Activated naive CD4-positive, alpha-beta T cell treated with anti-CD3 and anti-CD28 coated beads, Interleukin-2, amount 50 U/mL, for 24 hours (primary cell): ENCODE results near the gene ACER2.

ENCODE experiments used
- H3K27ac Mint-ChIP-seq: one replicate; pipeline ENCODE4 v1.8.0; 2021; ENCODE audit warnings: mild to moderate bottlenecking, mixed read lengths
- H3K27me3 Mint-ChIP-seq: one replicate; pipeline ENCODE4 v1.8.0; 2021; ENCODE audit warnings: mixed read lengths
- H3K36me3 Mint-ChIP-seq: one replicate; pipeline ENCODE4 v1.8.0; 2021; ENCODE audit warnings: mixed read lengths
- H3K4me1 Mint-ChIP-seq: one replicate; pipeline ENCODE4 v1.8.0; 2021; ENCODE audit warnings: mixed read lengths
- H3K4me3 Mint-ChIP-seq: one replicate; pipeline ENCODE4 v1.8.0; 2021; ENCODE audit warnings: mild to moderate bottlenecking, mixed read lengths
- H3K9me3 Mint-ChIP-seq: one replicate; pipeline ENCODE4 v1.8.0; 2021; ENCODE audit warnings: mixed read lengths

ACER2 gene

DNA sequence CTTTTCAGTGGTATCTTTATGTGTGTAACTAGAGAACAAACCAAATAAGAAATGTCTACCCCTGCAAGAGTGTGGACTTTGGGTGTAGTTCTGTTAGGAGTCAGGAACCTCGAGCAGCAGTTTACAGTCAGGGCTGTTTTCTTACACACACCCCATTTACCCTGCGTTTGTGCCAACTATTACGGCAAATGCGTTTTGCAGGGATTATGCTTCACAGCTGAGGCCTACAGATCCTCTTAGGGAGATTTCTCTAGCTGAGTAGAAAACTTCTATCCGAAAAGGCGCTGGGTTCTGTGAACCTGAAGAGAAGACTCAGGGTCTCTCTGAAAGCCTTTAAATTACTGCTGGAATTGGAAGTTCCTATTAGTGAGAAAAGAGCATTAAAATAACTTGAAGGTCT lies 51.4 kb downstream of the ACER2 start:
- Mint-ChIP-seq H3K27ac (no peak overlapping the region), H3K9me3 (no peaks in the 10 kb centered on the region), H3K27me3 (no peaks in the 10 kb centered on the region), H3K4me3 (no peak overlapping the region), H3K4me1 (peaks cover 16% of the 10 kb centered on the region), H3K36me3 (no peaks in the 10 kb centered on the region)

DNA sequence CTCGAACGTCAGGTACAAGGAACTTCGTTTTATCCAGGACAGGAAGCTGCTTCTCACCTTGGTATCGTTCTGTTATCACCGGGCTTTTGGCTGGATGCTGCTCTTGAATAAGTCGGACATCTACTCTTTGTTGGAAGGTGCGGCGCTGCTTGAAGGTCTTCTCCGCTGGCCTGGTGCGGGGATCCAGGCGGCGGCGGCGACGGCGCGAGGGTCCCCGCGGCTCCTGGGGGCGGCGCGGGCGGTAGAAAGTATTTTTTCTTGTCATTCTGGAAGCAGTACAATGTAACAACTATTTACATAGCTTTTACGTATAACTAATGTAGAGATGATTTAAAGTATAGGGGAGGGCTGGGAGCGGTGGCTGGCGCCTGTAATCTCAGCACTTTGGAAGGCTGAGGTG lies 52.3 kb downstream of the ACER2 start:
- H3K36me3 Mint-ChIP-seq: no peaks in the 10 kb centered on the region
- H3K27me3 Mint-ChIP-seq: no peaks in the 10 kb centered on the region
- H3K4me1 Mint-ChIP-seq: peaks cover 16% of the 10 kb centered on the region
- no peak overlapping the region for H3K4me3 Mint-ChIP-seq
- H3K27ac Mint-ChIP-seq: no peak overlapping the region
- no peaks in the 10 kb centered on the region for H3K9me3 Mint-ChIP-seq

DNA sequence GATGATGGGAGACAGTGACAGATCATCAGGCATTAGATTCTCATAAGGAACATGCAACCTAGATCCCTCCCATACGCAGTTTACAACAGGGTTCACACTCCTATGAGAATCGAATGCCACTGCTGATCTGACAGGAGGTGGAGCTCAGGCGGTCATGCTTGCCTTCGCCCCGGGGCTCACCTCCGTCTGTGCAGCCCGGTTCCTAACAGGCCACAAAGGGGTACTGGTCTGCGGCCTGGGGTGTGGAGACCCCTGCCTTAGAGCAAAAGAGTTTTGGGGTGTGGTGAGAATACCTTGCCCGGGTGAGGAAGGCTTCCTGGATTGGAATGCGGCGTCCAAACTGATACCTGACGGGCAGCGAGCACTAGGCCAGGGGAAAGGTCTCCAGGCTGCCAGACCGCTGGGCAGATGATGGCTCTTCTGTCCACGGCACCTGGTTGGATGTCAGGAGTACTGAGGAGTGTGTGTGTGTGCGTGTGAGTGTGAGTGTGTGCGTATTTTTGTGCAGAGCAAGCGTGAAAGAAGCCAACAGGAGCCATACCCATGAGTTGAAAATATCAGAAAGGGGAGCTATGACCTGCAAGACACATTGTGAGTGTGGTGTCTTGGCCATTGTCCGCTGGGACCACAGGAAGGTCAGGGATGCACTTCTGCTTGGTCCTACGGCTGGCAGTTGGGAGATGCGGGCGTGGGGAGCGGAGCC lies 55.4 kb downstream of the ACER2 start:
- H3K27me3 Mint-ChIP-seq: no peaks in the 10 kb centered on the region
- no peaks in the 10 kb centered on the region for H3K9me3 Mint-ChIP-seq
- H3K27ac Mint-ChIP-seq: peak overlapping the region; percentile 76

DNA sequence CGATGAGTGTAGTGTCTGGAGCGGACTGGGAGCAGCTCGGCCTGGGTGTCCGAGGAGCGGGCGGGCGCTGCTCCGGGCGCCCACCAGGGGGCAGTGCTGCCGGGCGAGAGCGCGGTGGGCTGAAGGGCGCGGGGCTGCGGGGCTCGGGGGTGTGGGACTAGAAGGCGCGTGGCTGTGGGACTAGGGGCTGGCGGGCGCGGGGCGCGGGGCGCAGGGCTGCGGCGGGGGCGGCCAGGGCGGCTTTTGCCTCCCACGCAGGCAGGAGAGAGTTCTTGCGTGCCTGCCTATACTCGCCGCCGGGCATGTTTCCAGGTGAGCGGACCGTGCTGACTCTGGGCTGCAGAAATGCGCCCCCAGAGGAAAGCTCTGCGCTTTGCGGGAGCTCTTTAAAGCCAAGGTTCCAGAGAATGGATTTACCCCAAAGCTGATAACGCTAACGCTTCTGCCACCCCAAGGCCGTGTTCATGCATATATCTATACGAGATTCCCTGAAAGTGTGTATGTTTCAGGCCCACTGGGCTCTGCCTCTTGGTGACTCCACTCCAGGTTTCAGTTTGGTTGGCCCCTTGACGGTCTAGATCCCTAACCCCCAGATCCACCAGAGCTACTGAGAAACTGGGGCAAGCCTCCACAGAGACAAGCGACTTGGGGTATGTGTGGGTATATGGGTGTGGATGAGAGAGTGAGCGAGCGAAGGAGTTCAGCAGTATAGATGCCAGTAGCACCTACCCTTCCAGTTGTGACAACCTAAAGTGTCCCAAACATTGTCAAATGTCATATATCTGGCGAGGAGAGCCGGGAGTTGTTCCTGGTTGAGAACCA lies 56.2 kb downstream of the ACER2 start:
- H3K27ac Mint-ChIP-seq: peak overlapping the region; percentile 76
- peaks cover 8% of the 10 kb centered on the region for H3K4me1 Mint-ChIP-seq
- H3K27me3 Mint-ChIP-seq: no peaks in the 10 kb centered on the region
- H3K36me3 Mint-ChIP-seq: no peaks in the 10 kb centered on the region
- H3K9me3 Mint-ChIP-seq: no peaks in the 10 kb centered on the region
- H3K4me3 Mint-ChIP-seq: peak overlapping the region; percentile 81

More for the DNA sequence above, 55.4 kb downstream of the ACER2 start:
- Mint-ChIP-seq H3K4me1 (peaks cover 8% of the 10 kb centered on the region), H3K4me3 (peak overlapping the region; percentile 81), H3K36me3 (no peaks in the 10 kb centered on the region)

DNA sequence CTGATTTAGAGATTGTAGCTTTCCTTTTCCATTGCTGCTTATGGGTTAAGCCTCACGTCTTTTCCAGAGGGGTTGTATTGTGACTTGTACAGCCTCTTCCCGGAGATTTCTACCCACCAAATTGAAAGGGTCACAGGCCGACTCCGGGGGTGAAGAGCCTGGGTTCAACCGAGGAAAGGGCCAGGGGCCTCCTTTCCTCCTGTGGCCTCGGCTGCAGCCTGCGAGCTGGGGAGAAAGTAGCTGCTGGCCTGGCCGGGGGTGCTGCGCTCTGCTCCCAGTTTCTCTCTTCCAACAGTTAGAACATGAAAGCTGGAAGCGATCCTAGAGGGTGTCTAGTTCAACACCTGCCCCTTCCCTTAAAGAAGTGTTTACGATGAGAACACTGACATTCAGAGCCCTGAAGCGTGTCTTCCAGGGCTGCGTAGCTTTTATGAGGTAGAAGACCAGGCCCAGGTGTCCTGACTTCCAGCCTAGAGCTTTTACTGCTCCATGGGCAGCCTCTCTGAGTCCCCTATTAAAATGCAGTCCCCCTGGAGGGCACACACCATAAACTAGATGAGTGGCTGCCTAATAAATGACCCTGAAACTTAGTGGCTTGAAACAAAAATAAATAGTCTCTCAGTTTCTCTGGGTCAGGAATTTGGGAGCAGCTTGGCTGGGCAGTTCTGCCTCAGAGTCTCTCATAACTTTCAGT lies 56.9 kb downstream of the ACER2 start:
- Mint-ChIP-seq H3K4me3 (no peak overlapping the region), H3K4me1 (peaks cover 8% of the 10 kb centered on the region)

DNA sequence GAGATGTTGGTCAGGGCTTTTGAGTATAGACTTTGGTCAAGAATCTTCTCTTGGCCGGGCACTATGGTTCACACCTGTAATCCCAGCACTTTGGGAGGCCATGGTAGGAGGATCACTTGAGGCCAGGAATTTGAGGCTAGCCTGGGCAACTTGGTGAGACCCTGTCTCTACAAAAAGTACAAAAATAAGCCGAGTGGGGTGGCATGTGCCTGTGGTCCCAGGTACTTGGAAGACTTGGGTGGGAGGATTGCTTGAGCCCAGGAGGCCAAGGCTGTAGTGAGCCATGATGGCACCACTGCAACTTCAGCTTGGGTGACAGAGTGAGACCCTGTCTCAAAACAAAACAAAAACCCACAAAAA lies 57.5 kb downstream of the ACER2 start:
- Mint-ChIP-seq H3K27me3 (no peaks in the 10 kb centered on the region), H3K27ac (no peak overlapping the region), H3K36me3 (no peaks in the 10 kb centered on the region), H3K4me1 (peaks cover 8% of the 10 kb centered on the region), H3K9me3 (no peaks in the 10 kb centered on the region), H3K4me3 (no peak overlapping the region)

More for the DNA sequence above, 56.9 kb downstream of the ACER2 start:
- Mint-ChIP-seq H3K36me3 (no peaks in the 10 kb centered on the region), H3K27me3 (no peaks in the 10 kb centered on the region), H3K9me3 (no peaks in the 10 kb centered on the region), H3K27ac (no peak overlapping the region)

DNA sequence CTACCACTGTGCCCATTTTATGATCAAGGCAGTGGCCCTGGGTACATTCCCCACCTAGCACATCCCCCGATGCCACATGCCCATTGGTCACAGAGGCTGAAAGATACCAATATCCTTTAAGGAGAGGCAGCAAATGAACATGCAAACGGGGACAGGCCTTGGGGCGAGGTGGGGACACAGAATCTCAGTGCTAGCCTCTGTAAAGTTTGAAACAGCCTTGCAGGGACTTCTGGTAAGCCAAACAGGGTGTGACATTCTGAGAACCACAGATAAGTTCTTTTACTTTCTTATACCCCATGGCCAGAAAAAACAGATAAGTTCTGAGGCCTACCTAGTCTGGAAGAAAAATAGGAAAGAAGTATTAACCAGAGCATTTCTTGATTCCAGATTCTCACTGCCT lies 60.5 kb downstream of the ACER2 start:
- Mint-ChIP-seq H3K9me3 (no peaks in the 10 kb centered on the region), H3K27me3 (no peaks in the 10 kb centered on the region), H3K36me3 (no peaks in the 10 kb centered on the region), H3K27ac (no peak overlapping the region), H3K4me1 (peaks cover 14% of the 10 kb centered on the region), H3K4me3 (no peak overlapping the region)

DNA sequence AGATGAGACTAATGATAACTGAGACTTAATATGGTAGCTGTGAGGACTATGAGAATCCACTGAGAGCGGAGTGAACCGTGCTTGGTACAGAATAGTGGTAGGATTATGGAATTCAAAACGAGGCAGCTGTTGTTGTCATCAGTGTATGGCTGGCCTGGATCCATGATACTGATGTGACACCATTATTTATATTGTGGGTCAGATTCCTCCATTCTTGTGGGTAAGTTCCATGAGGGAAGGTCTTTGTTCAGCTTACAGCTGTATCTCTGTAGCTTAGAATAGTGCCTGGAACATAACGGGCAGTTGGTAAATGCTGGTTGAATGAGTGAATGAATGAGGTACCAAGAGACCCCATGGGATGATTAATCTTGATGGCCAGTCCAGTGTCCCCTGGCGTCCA lies 61.8 kb downstream of the ACER2 start:
- Mint-ChIP-seq H3K36me3 (no peaks in the 10 kb centered on the region), H3K27me3 (no peaks in the 10 kb centered on the region), H3K4me3 (no peak overlapping the region), H3K27ac (no peak overlapping the region), H3K4me1 (peaks cover 10% of the 10 kb centered on the region), H3K9me3 (no peaks in the 10 kb centered on the region)

DNA sequence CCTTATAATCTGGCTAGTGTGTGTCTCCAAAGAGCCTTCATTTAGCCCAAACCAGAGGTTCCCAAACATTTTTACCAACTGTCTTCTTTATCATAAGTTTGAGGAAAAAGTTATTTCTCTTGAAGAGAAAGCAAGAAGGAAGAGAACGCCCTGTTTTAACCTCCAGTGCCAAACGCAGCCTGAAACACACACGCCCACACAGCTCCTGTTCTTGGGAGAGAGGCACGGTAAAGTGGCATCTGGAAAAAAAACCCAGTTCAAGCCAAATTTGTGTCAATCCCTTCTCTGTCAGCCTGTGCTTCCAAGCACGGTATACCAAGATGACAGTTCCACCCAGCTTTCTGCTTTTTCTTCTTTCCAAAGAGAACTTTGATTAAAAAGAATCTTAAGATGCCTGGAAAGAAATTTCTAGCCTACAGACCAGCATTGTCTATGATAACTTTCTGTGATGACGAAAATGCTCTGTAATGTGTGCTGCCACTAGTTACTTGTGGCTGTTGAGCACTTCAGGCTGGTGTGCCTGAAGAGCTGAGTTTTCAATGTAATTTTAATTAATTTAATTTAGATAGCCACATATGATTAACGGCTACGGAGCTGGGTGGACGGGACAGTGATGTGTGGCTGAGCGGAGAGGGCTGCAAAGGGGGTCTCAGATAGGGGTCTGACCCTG lies 62.3 kb downstream of the ACER2 start:
- Mint-ChIP-seq H3K36me3 (no peaks in the 10 kb centered on the region), H3K9me3 (no peaks in the 10 kb centered on the region), H3K27me3 (no peaks in the 10 kb centered on the region), H3K4me3 (no peak overlapping the region), H3K27ac (no peak overlapping the region), H3K4me1 (peaks cover 10% of the 10 kb centered on the region)

DNA sequence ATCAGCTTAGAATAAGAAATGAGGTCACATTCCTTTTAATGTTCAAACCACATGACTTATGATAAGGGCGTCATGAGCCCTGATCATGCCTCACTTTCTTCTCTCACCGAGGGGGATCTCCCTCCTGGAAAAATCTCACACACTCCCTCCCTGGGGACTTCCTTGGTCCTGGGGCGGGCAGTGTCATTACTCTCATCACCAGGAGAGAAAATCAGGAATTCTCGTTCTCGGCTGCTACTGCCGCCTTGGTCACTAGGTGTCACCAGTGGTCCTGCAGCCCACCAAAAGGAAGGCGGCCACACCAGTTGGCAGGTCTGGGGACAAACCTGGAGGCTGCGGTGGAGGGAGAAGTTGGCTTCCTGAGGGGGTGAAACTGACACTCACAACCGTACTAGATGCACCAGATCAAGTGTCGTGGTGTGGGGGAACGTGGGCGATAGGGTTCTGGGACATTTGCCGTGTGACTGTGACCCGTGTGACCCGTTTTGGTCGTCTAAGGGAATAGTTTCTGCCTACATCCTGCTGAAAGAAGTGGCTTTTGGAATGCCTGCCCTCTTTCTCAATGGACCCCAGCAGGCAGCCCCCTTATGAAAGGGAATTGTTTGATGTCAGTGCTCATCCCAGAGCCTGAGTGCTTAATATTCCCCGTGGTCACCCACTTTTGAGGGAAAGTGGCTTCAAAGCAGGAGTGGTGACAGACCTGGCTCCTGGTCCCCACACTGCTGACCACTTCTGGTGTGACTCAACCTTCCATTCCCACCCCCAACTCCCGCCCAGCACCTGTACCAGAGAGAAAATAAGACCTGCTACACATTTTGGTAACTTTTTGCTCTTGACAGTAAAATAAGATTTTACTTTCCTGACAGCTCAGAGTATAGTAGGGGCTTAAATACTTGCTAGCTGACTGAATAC lies 63.2 kb downstream of the ACER2 start:
- H3K4me3 Mint-ChIP-seq: peak overlapping the region; percentile 65

DNA sequence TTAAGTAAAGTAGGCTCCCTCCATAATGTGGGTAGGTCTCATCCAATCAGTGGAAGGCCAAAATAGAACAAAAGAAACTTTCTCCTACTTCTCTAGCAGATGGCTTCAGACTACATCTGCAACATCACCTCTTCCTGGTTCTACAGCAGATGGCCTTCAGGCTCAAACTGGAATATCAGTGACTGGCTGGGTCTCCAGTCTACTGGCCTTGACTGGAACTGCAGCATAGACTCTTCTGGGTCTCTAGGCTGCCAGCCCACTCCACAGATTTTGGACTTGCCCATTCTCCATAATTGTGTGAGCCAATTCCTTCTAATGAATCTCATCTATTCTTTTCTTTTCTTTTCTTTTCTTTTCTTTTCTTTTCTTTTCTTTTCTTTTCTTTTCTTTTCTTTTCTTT lies 64.8 kb downstream of the ACER2 start:
- H3K27ac Mint-ChIP-seq: no peak overlapping the region

More for the DNA sequence above, 63.2 kb downstream of the ACER2 start:
- Mint-ChIP-seq H3K36me3 (no peaks in the 10 kb centered on the region), H3K4me1 (peaks cover 10% of the 10 kb centered on the region), H3K27ac (no peak overlapping the region), H3K27me3 (no peaks in the 10 kb centered on the region), H3K9me3 (no peaks in the 10 kb centered on the region)

DNA sequence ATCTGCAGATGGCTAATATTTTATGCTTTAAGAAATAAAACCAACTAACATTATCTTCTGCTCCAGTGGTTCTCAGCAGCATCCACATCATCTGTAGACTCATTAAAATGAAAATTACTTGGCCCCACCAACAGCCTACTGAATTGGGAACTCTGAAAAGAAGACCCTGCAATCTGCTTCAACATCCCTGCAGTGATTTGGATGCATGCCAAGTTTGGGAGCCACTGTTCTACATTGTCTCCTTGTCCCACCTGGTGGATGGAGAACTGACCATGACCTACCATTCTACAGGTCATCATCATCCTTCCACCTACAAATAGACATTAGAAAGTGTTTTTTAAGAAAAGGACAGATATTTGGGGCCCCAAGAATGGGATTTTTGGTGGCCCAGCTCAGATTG lies 71.1 kb downstream of the ACER2 start:
- Mint-ChIP-seq H3K27ac (no peak overlapping the region), H3K4me3 (no peak overlapping the region), H3K36me3 (no peaks in the 10 kb centered on the region), H3K4me1 (no peaks in the 10 kb centered on the region), H3K9me3 (no peaks in the 10 kb centered on the region), H3K27me3 (peaks cover 3% of the 10 kb centered on the region)

More for the DNA sequence above, 64.8 kb downstream of the ACER2 start:
- Mint-ChIP-seq H3K4me1 (peaks cover 10% of the 10 kb centered on the region), H3K27me3 (no peaks in the 10 kb centered on the region), H3K4me3 (no peak overlapping the region), H3K36me3 (no peaks in the 10 kb centered on the region), H3K9me3 (no peaks in the 10 kb centered on the region)

DNA sequence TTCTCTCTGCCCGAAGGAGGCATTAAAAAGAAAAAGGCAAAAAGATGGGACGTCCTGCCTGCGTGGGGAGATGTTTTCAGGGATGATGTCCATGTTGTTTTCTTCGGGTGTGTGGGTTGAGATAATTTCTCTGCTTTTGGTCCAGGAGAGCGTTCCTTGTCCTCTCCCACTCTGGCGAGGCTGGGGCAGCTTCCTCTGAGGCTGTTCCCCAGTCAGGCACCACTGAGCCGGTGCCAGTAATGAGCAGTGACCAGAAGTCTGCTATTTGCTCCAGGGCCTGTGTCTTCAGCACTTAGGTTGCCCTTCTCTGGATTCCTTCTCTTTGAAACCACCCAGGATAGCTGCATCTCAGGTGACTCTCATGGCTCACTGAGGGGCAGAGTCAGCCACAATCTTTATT lies 71.5 kb downstream of the ACER2 start:
- Mint-ChIP-seq H3K27ac (no peak overlapping the region), H3K27me3 (peaks cover 3% of the 10 kb centered on the region), H3K4me1 (no peaks in the 10 kb centered on the region), H3K36me3 (no peaks in the 10 kb centered on the region), H3K4me3 (no peak overlapping the region), H3K9me3 (no peaks in the 10 kb centered on the region)

DNA sequence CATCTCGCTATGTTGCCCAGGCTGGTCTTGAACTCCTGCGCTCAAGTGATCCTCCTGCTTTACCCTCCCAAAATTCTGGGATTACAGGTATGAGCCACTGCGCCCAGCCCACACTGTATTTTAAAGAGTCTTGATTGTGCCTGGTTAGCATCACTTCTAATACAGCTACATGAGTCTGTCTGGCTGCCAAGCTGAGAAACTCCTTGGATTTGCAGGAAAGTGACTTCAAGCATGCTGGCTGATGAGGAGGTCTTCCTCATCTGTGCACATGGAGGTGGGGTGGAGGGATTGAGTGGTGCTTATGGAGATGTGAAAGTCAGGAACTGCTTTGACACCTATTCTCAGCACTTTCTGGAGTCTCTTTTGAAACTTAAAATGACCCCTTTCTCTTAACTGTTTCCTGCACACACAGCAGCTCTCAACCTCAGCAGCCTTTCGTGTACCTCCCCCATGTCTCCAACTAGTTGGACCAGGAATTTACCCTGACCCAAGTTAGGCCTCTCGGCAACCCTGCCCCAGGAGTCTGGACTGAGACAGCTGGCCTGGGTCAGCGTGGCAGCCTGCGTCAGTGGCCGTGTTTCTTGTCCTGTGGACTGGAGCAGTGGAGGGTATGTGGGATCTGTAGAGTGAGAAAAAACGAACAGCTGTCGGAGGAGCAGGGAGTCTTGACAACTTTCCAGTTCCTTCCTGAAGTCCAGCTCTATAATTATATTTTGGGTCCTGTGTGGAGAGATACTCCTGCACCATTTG lies 72.5 kb downstream of the ACER2 start:
- H3K36me3 Mint-ChIP-seq: no peaks in the 10 kb centered on the region
- H3K27ac Mint-ChIP-seq: no peak overlapping the region
- H3K27me3 Mint-ChIP-seq: peaks cover 3% of the 10 kb centered on the region
- no peak overlapping the region for H3K4me3 Mint-ChIP-seq
- no peaks in the 10 kb centered on the region for H3K4me1 Mint-ChIP-seq
- no peaks in the 10 kb centered on the region for H3K9me3 Mint-ChIP-seq
